CD4-positive, alpha-beta T cell treated with Interleukin-4 for 1 hour (primary cell): ENCODE data around the gene PKD1L1.
"Not testable (repeated sequence)": the region's sequence is repeated elsewhere in the genome, so short reads cannot be mapped to it uniquely, and the experiment has no call there.

Experiments
- DNase-seq, 2 donors: peaks; one replicate each; pipeline ENCODE4 v3.0.0-alpha.2; 2020 to 2022

Gene PKD1L1, protein sequence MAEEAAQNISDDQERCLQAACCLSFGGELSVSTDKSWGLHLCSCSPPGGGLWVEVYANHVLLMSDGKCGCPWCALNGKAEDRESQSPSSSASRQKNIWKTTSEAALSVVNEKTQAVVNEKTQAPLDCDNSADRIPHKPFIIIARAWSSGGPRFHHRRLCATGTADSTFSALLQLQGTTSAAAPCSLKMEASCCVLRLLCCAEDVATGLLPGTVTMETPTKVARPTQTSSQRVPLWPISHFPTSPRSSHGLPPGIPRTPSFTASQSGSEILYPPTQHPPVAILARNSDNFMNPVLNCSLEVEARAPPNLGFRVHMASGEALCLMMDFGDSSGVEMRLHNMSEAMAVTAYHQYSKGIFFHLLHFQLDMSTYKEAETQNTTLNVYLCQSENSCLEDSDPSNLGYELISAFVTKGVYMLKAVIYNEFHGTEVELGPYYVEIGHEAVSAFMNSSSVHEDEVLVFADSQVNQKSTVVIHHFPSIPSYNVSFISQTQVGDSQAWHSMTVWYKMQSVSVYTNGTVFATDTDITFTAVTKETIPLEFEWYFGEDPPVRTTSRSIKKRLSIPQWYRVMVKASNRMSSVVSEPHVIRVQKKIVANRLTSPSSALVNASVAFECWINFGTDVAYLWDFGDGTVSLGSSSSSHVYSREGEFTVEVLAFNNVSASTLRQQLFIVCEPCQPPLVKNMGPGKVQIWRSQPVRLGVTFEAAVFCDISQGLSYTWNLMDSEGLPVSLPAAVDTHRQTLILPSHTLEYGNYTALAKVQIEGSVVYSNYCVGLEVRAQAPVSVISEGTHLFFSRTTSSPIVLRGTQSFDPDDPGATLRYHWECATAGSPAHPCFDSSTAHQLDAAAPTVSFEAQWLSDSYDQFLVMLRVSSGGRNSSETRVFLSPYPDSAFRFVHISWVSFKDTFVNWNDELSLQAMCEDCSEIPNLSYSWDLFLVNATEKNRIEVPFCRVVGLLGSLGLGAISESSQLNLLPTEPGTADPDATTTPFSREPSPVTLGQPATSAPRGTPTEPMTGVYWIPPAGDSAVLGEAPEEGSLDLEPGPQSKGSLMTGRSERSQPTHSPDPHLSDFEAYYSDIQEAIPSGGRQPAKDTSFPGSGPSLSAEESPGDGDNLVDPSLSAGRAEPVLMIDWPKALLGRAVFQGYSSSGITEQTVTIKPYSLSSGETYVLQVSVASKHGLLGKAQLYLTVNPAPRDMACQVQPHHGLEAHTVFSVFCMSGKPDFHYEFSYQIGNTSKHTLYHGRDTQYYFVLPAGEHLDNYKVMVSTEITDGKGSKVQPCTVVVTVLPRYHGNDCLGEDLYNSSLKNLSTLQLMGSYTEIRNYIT (N-terminal part only)

DNA sequence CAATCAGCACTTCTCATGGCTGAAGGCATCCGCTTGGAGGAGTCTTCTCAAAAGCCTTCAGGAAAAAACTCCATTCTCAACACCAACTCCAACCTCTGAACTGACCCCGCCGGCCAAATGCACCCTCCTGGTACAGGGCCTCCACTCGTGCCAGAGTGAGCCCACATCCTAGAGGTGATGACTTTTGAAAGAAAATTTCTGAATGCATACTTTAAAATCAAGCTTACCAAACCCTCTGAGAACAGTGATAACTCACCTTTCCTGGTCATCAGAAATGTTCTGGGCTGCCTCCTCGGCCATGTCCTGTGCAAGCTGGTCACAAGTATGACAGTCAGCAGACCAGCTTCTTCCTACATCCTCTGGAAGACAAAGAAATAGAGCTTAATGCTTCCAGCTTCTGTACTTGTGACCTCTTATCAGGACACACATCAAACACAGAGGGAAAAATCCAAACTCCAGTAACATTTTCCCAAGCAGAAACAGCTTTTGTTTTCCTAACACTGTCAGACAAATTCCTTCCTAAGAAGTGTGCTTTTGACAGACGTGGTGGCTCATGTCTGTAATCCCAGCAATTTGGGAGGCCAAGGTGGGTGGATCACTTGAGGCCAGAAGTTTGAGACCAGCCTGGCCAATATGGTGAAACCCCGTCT lies at the start of gene PKD1L1:
Gene PKD1L1, minus strand, starts transcription at position 326 of the 650 bp plus-strand sequence. Its CDS starts 26 bp downstream, at position 300.
- no peak for DNase-seq

DNA sequence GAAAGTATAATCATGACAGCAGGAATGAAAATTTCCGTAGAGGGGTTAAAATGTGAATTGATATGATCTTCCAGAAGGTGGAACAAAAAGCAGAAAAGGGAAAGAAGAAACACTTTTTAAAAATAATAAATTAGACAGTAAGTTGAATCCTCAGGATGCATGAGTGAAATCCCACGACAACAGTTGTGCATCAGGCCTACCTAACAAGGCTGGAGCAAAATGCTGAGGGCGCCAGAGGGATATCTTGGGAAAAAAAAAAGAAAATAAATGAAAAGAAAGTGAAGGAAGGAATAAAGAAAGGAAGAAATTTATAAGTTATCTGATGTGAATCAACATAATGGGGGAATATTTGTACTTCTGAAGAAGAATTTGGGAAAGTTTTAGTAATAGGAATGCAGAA lies 44.2 kb upstream of the PKD1L1 start:
- no peak for DNase-seq

DNA sequence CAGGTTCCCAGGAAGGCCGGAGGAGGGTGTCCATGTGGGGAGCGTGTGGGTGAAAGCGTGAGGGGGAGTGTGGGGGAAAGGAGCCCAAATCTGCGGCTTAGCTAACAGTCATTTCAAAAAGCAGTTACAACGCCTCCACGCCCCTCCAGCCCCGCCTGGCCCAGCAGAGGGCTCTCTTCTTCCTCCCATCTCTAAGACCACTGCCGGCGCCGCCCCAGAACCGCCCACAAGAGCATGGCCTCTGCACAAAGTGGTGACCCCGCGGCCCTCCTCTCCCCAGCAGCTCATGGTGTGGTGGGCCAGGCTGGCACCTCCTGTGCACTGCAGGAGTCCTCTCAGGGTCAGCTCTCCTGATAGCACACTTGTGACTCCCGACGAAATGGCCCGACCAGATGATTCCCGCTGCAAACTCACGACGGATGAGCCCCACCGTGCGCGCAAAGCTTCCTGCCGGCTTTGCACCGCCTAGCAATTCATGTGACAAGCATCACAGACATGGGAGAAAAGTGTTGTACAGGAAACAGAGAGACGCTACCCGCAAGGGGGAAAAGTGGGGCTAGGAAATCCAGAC lies 43.6 kb upstream of the PKD1L1 start:
- DNase-seq: peak; percentile 86

DNA sequence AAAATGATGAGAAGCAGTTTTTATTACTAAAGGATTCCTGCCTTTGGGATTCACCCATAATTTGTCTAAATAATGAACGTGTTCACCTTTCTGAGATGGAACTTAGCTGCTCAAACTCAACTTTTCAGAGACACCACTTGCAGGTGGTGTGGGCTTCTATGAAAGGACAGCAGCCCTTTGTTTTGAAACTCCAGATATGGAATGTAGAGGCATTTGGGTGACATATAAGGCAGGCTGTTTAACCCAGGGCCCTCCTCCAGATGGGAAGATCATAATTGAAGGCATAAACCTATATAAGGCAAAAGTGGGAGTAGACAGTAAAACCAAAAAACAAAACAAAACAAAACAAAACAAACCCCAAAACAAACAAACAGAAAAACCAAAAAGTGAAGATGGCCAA lies 43.0 kb upstream of the PKD1L1 start:
- no peak for DNase-seq

DNA sequence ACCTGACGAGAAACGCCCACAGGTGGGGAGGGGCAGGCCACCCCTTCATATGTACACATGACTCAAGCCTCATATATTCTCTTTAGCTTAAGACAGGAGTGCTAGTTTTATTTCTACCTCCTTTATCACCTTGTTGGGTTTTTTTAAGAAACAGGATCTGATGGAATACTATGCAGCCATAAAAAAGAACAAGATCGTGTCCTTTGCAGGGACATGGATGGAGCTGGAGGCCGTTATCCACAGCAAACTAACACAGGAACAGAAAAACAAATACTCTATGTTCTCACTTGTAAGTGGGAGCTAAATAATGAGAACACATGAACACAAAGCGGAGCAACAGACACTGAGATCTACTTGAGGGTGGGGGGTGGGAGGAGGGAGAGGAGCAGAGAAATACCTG lies 42.3 kb upstream of the PKD1L1 start:
- DNase-seq: no peak

DNA sequence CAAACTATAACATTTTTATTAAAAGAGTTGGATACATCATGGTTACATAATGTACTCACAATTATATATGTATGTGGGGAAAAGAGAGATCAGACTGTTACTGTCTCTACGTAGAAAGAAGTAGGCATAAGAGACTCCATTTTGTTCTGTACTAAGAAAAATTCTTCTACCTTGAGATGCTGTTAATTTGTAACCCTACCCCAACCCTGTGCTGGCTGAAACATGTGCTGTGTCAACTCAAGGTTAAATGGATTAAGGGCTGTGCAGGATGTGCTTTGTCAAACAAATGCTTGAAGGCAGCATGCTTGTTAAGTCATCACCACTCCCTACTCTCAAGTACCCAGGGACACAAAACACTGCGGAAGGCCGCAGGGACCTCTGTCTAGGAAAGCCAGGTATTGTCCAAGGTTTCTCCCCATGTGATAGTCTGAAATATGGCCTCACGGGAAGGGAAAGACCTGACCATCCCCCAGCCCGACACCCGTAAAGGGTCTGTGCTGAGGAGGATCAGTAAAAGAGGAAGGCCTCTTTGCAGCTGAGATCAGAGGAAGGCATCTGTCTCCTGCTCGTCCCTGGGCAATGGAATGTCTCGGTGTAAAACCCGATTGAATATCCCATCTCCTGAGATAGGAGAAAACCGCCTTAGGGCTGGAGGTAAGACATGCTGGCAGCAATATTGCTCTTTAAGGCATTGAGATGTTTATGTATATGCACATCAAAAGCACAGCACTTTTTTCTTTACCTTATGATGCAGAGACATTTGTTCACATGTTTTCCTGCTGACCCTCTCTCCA lies 41.5 kb upstream of the PKD1L1 start:
- DNase-seq: not testable (repeated sequence)

DNA sequence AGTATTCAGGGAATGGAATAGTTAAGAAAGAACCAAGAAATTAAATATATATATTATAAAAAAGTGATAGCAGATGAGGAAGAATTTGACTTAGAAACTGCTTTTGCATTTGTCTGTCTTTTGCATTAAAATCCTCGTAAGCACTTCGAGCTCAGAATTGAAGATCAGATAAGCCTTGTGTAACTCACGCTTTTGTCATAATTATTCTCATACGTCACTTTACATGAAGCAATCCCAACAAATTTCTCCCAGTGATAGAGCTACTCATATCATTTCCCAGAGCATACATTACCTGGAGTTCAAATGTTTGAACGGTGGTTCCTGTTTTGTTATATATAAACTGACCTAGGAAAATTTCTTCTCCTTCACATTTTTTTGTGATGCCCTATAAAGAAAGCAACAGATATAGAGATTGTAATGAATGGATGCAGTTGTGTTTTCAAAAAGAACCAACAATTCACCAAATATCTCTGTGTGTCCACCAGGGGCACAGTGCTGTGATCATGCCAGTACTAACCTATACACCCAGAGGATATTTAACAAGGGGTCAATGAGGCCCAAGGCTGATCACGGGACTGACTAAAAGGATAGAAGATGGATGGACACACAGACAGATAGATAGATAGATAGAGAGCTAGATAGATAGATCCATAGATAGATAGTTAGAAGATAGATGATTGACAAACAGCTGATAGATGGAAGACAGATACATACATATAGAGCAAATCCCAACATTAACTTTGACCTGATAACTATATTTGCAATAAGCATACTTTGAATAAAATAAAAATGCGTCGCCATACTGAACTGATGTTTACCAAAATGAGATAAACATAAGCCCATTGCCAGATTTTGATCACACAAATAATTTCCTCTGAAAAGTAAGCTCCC lies 40.5 kb upstream of the PKD1L1 start:
- DNase-seq: no peak

DNA sequence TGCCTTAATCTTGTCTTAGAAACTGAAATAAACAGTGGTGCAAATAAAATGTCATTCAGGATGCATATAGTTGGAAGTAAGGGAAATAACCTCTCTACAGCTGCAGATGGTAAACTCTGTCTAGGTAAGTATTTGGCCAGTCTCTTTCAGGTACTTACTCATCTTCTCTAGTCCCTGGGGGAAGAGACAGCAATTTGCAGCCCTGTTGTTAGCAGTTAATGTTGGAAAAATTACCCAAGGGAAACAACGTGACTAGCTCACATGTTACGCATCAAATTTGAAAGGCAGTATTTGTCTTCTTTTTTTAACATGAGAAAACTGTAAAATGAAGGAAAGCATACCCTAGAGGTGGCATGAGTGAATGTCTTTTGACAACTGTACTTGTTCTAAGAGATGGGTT lies 34.3 kb upstream of the PKD1L1 start:
- no peak for DNase-seq

DNA sequence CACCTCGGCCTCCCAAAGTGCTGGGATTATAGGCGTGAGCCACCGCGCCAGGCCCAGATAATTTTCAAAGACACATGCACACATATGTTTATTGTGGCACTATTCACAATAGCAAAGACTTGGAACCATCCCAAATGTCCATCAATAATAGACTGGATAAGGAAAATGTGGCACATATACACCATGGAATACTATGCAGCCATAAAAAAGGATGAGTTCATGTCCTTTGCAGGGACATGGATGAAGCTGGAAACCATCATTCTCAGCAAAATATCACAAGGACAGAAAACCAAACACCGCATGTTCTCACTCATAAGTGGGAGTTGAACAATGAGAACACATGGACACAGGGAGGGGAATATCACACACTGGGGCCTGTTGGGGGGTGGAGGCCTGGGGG lies 32.4 kb upstream of the PKD1L1 start:
- not testable (repeated sequence) for DNase-seq

DNA sequence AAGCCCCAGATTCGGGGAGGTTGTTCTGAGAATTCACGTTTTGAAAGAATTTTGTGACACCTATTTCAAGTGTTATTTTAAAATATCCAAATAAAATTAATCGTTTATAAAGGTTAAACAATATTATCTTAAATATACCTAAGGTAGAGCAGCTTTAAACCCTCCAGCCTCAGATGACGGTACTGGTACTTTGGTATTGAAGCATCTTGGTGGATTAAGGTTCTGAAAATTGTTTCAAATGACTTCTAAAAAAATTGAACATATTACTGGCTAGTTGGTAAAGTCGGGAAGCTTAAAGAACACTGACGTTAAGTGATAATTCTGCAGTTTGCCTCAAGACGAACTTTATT lies 31.5 kb upstream of the PKD1L1 start:
- no peak for DNase-seq

DNA sequence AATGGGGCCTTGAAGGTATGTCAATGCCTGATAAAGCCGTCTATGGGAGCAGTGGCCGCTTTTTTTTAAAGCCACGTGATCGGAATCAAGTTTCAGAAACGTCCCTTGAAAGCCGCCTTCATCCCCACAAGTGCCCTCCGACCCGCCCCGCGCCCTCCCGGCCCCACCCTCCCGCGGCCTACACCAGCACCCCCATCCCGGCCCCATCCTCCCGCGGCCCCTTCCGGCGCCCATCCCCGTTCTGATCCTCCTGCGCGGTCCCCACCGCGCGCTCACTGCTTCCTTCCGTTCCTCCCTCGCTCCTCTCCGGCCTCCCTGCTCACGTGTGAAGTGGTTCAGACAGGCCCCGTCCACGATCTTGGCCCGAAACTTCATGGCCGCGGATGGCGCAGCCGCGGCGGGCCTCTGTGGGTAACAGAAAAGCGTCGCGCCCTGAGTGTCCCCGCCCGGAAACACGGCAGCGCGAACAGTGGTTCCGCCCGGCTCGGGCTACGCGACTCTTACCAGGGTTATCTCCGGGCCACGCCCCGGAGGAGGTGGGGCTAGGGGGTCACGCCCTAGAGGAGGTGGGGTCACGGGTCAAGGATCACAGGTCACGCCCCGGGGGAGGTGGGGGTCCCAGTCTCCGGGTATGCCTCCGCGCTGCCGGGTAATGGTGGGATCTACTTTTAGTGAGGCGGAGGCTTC lies 31.0 kb upstream of the PKD1L1 start, which contains the start of gene HUS1:
Gene HUS1, minus strand, starts transcription at position 471 of the 687 bp plus-strand sequence. Its CDS starts 96 bp downstream, at position 375.
- DNase-seq: peak; percentile 94 to 97

DNA sequence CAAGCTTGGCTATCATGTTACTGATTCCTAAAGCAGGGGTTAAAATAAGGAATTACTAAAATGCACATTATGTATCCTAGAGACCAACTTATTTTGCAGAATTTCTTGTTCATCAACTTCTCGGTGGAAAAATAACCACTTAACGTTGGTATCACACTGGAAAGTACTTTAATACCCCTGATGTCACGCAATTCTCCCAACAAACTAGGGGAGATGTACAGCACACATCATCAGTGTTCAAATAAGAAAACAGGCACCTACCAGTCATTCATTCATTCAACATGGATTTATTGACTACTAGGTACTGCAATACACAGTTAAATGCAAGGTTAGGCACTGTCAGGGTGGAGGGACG lies 30.5 kb upstream of the PKD1L1 start:
- no peak for DNase-seq

DNA sequence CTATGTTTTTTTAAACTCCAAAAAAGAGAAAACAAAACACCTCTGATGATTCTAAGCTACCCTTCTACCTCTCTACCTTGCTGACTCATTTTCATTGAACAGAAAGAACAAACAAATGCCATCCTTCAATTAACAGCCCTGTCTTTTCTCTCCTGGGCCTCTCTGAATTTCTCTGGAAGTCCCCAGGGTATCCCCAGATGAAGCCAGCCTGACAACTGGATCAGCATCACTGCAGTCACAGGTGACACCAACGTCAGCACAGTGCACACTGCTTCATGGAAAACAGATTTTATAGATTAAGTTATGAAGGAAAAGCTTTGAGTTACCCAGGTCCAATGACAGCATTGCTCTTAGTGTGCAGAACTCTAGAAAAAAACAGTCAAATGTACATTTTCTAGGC lies 25.5 kb upstream of the PKD1L1 start:
- DNase-seq: no peak

DNA sequence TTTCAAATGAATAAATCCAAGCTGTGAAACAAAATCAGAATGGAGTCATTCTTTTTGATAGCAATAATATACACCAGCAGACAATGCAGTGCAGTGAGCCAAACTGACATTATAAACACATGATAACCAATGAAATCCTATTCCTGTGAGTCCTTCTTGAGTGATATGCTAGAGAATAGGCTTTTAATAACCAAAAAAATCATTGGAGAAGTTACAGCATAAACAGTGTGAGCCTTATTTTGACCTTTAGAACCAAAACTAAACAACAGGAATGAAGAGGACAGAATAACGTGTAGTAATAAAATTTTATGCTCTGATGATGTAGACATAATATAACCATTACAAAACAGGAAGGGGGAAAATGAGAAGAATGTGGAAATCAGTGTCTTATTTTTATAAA lies 22.5 kb upstream of the PKD1L1 start:
- no peak for DNase-seq

DNA sequence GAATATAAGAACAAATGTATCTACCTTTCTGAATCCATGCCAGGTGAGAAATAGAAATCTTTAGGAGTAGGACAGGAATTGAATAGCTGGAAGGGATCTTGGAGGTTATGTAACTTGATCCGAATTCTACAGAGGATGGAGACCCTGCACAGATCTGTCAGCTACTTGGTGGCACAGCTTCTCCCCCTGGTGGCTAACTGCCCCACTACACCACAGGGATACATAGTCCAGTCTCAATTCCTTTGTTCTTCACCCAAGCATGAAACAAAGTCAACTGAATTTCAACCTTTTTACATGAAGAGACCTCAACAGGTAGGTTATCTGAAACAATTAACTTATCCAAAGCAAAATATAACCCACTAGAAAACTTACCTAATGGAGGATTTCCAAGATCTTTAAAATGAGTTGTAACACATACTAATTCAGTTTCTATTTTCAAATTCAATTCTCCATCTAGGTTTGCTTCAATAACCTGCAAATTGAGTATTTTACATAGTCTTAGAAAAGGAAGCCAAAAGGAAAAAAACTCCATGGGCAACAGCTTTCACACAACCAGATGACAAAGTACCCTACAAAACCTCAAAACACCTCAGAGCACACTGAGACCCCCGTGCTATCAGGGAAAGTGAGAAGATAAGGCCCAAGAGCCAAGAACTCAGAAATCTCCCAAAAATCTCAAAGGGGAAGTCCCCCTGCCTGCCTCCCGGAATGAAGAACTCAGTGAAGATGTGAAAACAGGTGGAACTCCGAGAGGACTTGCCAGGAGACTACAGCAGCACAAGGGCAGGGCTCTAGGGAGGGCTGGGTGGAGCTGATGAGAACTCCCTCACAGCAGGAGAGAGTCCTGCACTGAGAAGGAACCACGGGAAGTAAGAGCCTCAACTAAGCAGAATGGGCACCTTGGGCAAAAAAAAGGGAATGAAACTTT lies 20.8 kb upstream of the PKD1L1 start:
- peak; percentile 51 to 54 for DNase-seq

DNA sequence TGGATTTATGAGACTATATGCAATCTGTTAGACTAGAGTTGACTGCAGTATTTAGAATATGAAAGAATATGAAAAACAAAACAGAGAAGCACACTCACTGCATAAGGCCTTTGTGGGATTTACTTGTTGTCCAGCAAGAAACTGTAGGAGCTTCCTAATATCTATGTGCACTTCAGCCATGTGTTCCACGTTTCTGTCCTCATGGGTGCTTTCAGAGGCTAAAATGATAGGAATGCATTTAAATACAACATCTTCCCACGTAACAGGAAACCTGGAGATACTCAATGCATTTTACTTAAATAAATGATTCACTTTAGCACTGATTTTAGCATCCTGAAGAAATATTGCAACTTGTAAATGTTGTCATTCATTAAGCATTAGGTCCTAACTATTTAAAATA lies 19.4 kb upstream of the PKD1L1 start:
- DNase-seq: no peak

DNA sequence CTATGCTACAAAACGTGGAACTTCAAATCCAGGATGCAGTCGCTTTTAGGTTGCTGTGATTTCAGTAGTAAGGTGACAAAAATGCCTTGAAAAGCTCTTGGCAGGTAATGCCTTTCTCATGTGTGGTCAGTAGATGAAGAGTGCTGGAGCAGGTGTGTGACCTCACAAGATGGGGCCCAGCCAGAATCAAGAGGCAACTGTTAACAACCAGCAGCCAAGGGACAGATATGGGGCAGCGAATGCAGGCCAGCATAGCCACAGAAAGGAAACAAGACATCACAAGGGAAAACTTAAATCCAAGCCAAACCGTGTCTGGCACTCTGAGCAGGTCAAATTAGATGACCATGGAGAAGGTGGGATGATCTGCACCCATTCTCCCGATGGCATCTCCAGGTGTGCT lies 18.9 kb upstream of the PKD1L1 start:
- DNase-seq: no peak

DNA sequence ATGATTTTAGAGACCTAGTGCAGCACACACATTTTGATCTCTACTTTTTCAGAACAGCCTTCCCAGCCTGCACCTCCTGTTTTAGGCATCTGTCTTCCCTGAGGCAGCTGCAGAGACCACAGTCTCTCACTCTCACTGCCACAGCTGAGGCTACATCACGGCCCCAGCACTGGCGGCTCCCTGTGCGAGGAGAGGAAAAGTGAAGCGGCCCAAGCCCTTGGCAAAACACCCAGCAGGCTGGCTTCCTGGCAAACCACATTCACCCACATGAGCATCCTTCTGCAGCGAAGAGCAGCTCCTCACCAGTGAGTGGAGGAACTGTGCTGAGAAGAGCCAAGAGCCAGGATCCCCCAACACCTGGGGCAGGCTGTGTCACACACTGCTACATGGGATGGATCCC lies 17.2 kb upstream of the PKD1L1 start:
- no peak for DNase-seq

DNA sequence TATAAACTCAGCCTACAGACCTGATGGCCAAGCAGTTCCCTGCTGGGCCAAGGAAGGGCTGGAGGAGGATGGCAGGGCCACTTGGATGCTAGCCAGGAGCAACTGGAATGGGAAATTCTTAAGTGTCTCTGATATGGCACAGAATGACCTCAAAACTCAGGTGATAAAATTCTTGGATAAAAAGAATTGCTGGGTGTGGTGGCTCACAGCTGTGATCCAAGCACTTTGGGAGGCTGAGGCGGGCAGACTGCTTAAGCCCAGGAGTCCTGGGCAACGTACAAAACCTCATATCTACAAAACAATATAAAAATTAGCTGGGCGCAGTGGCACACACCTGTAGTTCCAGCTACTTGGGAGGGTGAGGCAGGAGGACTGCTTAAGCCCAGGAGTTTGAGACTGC lies 14.0 kb upstream of the PKD1L1 start:
- no peak for DNase-seq
